ENCODE measurements around the gene SDSL.

Gene SDSL

GRCh38 chr12:113422886-113423669 is 898 bp downstream of the SDSL start:
- no peak for DNase-seq

- DNase-seq, result no peak
Observed at GRCh38 chr12:113424456-113424855, 2.3 kb downstream of the SDSL start.

GRCh38 chr12:113424915-113425823 is 3.0 kb downstream of the SDSL start:
- peak; percentile 79 for DNase-seq

GRCh38 chr12:113425960-113426453 is 3.8 kb downstream of the SDSL start:
- peak; percentile 27 for DNase-seq

- DNase-seq, result no peak
Observed at GRCh38 chr12:113427882-113428281, 5.7 kb downstream of the SDSL start.

GRCh38 chr12:113428482-113428881 is 6.3 kb downstream of the SDSL start:
- no peak for DNase-seq

- no peak for DNase-seq
Observed at GRCh38 chr12:113432986-113433385, 10.8 kb downstream of the SDSL start.

- no peak for DNase-seq
Observed at GRCh38 chr12:113435367-113435766, 13.2 kb downstream of the SDSL start.

- no peak for DNase-seq
Observed at GRCh38 chr12:113436586-113436985, 14.4 kb downstream of the SDSL start.

- no peak for DNase-seq
Observed at GRCh38 chr12:113436993-113437728, 15.0 kb downstream of the SDSL start.

- no peak for DNase-seq
Observed at GRCh38 chr12:113437729-113438100, 15.5 kb downstream of the SDSL start.

- DNase-seq, result no peak
Observed at GRCh38 chr12:113438523-113439300, 16.5 kb downstream of the SDSL start.

- no peak for DNase-seq
Observed at GRCh38 chr12:113439301-113439597, 17.1 kb downstream of the SDSL start.

- DNase-seq, result peak; percentile 54
Observed at GRCh38 chr12:113439606-113440030, 17.4 kb downstream of the SDSL start.

GRCh38 chr12:113440336-113440735 is 18.2 kb downstream of the SDSL start:
- no peak for DNase-seq

- DNase-seq, result no peak
Observed at GRCh38 chr12:113440947-113441782, 19.0 kb downstream of the SDSL start.

- no peak for DNase-seq
Observed at GRCh38 chr12:113443030-113443539, 20.9 kb downstream of the SDSL start.

GRCh38 chr12:113445544-113446171 is 23.5 kb downstream of the SDSL start:
- peak; percentile 82 for DNase-seq

- no peak for DNase-seq
Observed at GRCh38 chr12:113448873-113449272, 26.7 kb downstream of the SDSL start.

- DNase-seq, result no peak
Observed at GRCh38 chr12:113449299-113449698, 27.1 kb downstream of the SDSL start.

GRCh38 chr12:113449839-113450238 is 27.7 kb downstream of the SDSL start:
- DNase-seq, result no peak
